B cell (primary cell): Measurements from ENCODE around the gene TACR2. TPM values are rescaled to one million over a fixed set of nuclear protein-coding genes. Genes with fewer than 3 reads are reported as not detected.

Experiments
- ATAC-seq: fragments of 200-7000 bp; cut with Tn5 transposase; one replicate; pipeline ENCODE4 v1.10.0; 2021; ENCODE audit warnings: low read depth, mild to moderate bottlenecking, moderate number of reproducible peaks, moderate library complexity
- CTCF ChIA-PET: fragments of 350-600 bp; sonication (Branson Sonifier 250); formaldehyde crosslinking; loops from one replicate; lab custom pipeline; 2021; ENCODE audit warnings: antibody characterized with exemption, inconsistent platforms; lab: Charles Lee
- POLR2A ChIA-PET: fragments of 350-600 bp; sonication (Branson Sonifier 250); formaldehyde crosslinking; loops from one replicate; lab custom pipeline; 2021; ENCODE audit warnings: antibody characterized with exemption; lab: Charles Lee
- DNase-seq: peaks from one replicate; pipeline ENCODE4 v3.0.0; 2013
- H2AFZ ChIP-seq: 2 replicates; pipeline ENCODE4 v1.6.1; 2012; ENCODE audit warnings: mild to moderate bottlenecking, low read depth, low read length; ENCODE audit not compliant: insufficient read depth, poor library complexity, severe bottlenecking
- H3K27ac ChIP-seq, 2 donors: 1 replicate in 1 of 2; 2 replicates in 1 of 2; pipeline ENCODE4 v1.5.1; 2012 to 2013; ENCODE audit warnings: low read length in 2 of 2, mild to moderate bottlenecking in 2 of 2, moderate library complexity in 1 of 2
- H3K27me3 ChIP-seq, 4 experiments: fragments of 200-600 bp in 1 of 4; sonication (generic) in 1 of 4; replicated peaks in 1 of 4; 1 replicate in 2 of 4; 2 replicates in 2 of 4; pipeline versions ENCODE4 v1.6.1 to v1.7.0; 2013 to 2016; ENCODE audit warnings: low read length in 3 of 4, mild to moderate bottlenecking in 2 of 4, mixed read lengths in 1 of 4, moderate library complexity in 1 of 4; ENCODE audit not compliant: insufficient read depth in 4 of 4, control insufficient read depth in 3 of 4; ENCODE audit errors: control extremely low read depth in 1 of 4
- H3K36me3 ChIP-seq, 2 experiments: replicated peaks in 1 of 2; 1 replicate in 1 of 2; 2 replicates in 1 of 2; pipeline versions ENCODE4 v1.6.1 to v1.7.1; 2013; ENCODE audit warnings: low read length in 1 of 2; ENCODE audit not compliant: insufficient read depth in 2 of 2, control insufficient read depth in 1 of 2; ENCODE audit errors: control extremely low read depth in 1 of 2, extremely low read depth in 1 of 2
- H3K4me1 ChIP-seq, 2 donors: fragments of 200-600 bp in 1 of 2; sonication (generic) in 1 of 2; 1 replicate in 1 of 2; 2 replicates in 1 of 2; pipeline versions ENCODE4 v1.5.1 to v1.6.1; 2013 to 2017; ENCODE audit warnings: low read length in 2 of 2; ENCODE audit not compliant: control insufficient read depth in 2 of 2, insufficient read depth in 2 of 2
- H3K4me2 ChIP-seq: replicated peaks from 2 replicates; pipeline ENCODE3; 2012; ENCODE audit warnings: mild to moderate bottlenecking, low read depth, low read length; ENCODE audit not compliant: poor library complexity, severe bottlenecking
- H3K4me3 ChIP-seq, 5 experiments: fragments of 200-600 bp in 1 of 5; sonication (generic) in 1 of 5; 1 replicate in 3 of 5; 2 replicates in 2 of 5; pipeline versions ENCODE4 v1.5.1 to v1.7.0; 2011 to 2016; ENCODE audit warnings: low read length in 4 of 5, mild to moderate bottlenecking in 4 of 5, low read depth in 2 of 5, control low read depth in 1 of 5, moderate library complexity in 1 of 5; ENCODE audit not compliant: insufficient read depth in 1 of 5; ENCODE audit errors: control extremely low read depth in 1 of 5, extremely low read depth in 1 of 5
- H3K79me2 ChIP-seq: fragments of 200-600 bp; sonication (generic); one replicate; pipeline ENCODE4 v1.6.0; 2016; ENCODE audit warnings: low read length; ENCODE audit not compliant: control insufficient read depth, insufficient read depth
- H3K9ac ChIP-seq: fragments of 200-600 bp; sonication (generic); 2 replicates; pipeline ENCODE4 v1.6.1; 2017; ENCODE audit warnings: mild to moderate bottlenecking, low read length, moderate library complexity
- H3K9me3 ChIP-seq, 3 donors: one replicate each; pipeline versions ENCODE4 v1.6.1 to v1.7.1; 2013; ENCODE audit warnings: low read length in 2 of 3; ENCODE audit not compliant: control insufficient read depth in 2 of 3, insufficient read depth in 1 of 3; ENCODE audit errors: control extremely low read depth in 1 of 3
- H4K20me1 ChIP-seq: 2 replicates; pipeline ENCODE4 v1.6.0; 2012; ENCODE audit warnings: mild to moderate bottlenecking, low read length; ENCODE audit not compliant: insufficient read depth, control insufficient read depth, poor library complexity, severe bottlenecking
- H3K27ac Mint-ChIP-seq: one replicate; pipeline ENCODE4 v1.8.0; 2021; ENCODE audit warnings: mixed read lengths
- H3K27me3 Mint-ChIP-seq: one replicate; pipeline ENCODE4 v1.8.0; 2021; ENCODE audit warnings: mixed read lengths
- H3K4me1 Mint-ChIP-seq: one replicate; pipeline ENCODE4 v1.8.0; 2021; ENCODE audit warnings: mixed read lengths
- H3K4me3 Mint-ChIP-seq: one replicate; pipeline ENCODE4 v1.8.0; 2021; ENCODE audit warnings: mixed read lengths
- H3K9me3 Mint-ChIP-seq: one replicate; pipeline ENCODE4 v1.8.0; 2022; ENCODE audit warnings: mixed read lengths; ENCODE audit not compliant: insufficient read depth
- CTCF ChIP-seq: fragments of 200-600 bp; IDR thresholded peaks from one replicate; pipeline ENCODE4 v1.8.0; 2022; ENCODE audit warnings: antibody characterized with exemption, mild to moderate bottlenecking
- EZH2 ChIP-seq: IDR thresholded peaks from 2 replicates; pipeline ENCODE4 v1.6.1; 2012; ENCODE audit warnings: borderline replicate concordance, low read depth, mild to moderate bottlenecking, moderate library complexity, low read length; ENCODE audit not compliant: insufficient read depth, poor library complexity, severe bottlenecking
- WGBS: methylation state at CpG from one replicate; pipeline ENCODE4 v1.1.5; 2013; ENCODE audit warnings: missing lambda C conversion rate; ENCODE audit not compliant: insufficient coverage; 5-methylcytosine and 5-hydroxymethylcytosine counted together
- intact Hi-C: fragments of 100-400 bp; cut with micrococcal nuclease; formaldehyde crosslinking; loops from one replicate; pipeline ENCODE4 v1.10.0; 2022
- polyA plus RNA-seq: library from polyadenylated mRNA; depleted of rRNA; stranded (reverse); fragments of >200 nt; gene quantifications from 2 replicates; pipeline ENCODE4 v1.2.3, GENCODE V29; 2012
- total RNA-seq, 2 donors: library from RNA; stranded (reverse); fragments of 120-200 nt in 1 of 2; gene quantifications; 1 replicate in 1 of 2; 2 replicates in 1 of 2; pipeline versions ENCODE4 v1.2.3 to v1.2.4, GENCODE V29; 2013 to 2022

The TACR2 gene
- total and polyA plus RNA-seq, 2 donors (not counting 1 experiment from before 2014, with no cell fraction given): 0.18 TPM; not detected in 1

GRCh38 chr10:69461243-69462025 lies 44.7 kb upstream of the TACR2 start:
- Histone ChIP-seq H3K9ac (no peak overlapping the region), H3K79me2 (no peaks in the 10 kb centered on the region), H3K4me2 (no peak overlapping the region), H3K9me3 (no peaks in the 10 kb centered on the region), H3K4me3 (no peak overlapping the region), H3K36me3 (no peaks in the 10 kb centered on the region), H3K27ac (no peak overlapping the region), H3K27me3 (no peaks in the 10 kb centered on the region), H4K20me1 (no peaks in the 10 kb centered on the region), H2AFZ (no peak overlapping the region), H3K4me1 (no peaks in the 10 kb centered on the region)
- ChIA-PET CTCF (no interaction called here), POLR2A (no interaction called here)
- DNase-seq (no peak), ATAC-seq (no peak)
- Mint-ChIP-seq H3K4me1 (no peaks in the 10 kb centered on the region), H3K27me3 (no peaks in the 10 kb centered on the region), H3K9me3 (no peaks in the 10 kb centered on the region), H3K4me3 (no peak overlapping the region), H3K27ac (no peak overlapping the region)
- intact Hi-C loops: no loop called here
- TF ChIP-seq CTCF (no peak), EZH2 (no peak)
- WGBS: 81% methylated on average over 3 of the region's 5 CpGs

GRCh38 chr10:69460576-69461242 lies 44.0 kb upstream of the TACR2 start:
- H3K27me3 Mint-ChIP-seq: no peaks in the 10 kb centered on the region
- WGBS: 96% methylated on average over 8 of the region's 9 CpGs
- H2AFZ ChIP-seq: no peak overlapping the region
- no peaks in the 10 kb centered on the region for H3K9me3 ChIP-seq
- ChIA-PET POLR2A (no interaction called here), CTCF (no interaction called here)
- H3K4me1 Mint-ChIP-seq: no peaks in the 10 kb centered on the region
- H3K9me3 Mint-ChIP-seq: no peaks in the 10 kb centered on the region
- H3K4me3 ChIP-seq: no peak overlapping the region
- H3K4me2 ChIP-seq: no peak overlapping the region
- no peaks in the 10 kb centered on the region for H4K20me1 ChIP-seq
- H3K4me3 Mint-ChIP-seq: no peak overlapping the region
- ATAC-seq: no peak
- TF ChIP-seq CTCF (no peak), EZH2 (no peak)
- H3K27ac ChIP-seq: no peak overlapping the region
- DNase-seq: no peak
- H3K27ac Mint-ChIP-seq: no peak overlapping the region
- intact Hi-C loops: no loop called here
- H3K36me3 ChIP-seq: no peaks in the 10 kb centered on the region
- no peaks in the 10 kb centered on the region for H3K4me1 ChIP-seq
- H3K27me3 ChIP-seq: no peaks in the 10 kb centered on the region
- H3K9ac ChIP-seq: no peak overlapping the region
- no peaks in the 10 kb centered on the region for H3K79me2 ChIP-seq
